Left ventricle myocardium inferior (tissue), 1 donor: ENCODE measurements around the gene CBY3. TPM values are rescaled to one million over a fixed set of nuclear protein-coding genes. Genes with fewer than 3 reads are reported as not detected.
"Not testable (repeated sequence)": the region's sequence is repeated elsewhere in the genome, so short reads cannot be mapped to it uniquely, and the experiment has no call there.

ENCODE experiments used
- DNase-seq: peaks from one replicate; pipeline ENCODE4 v3.0.0-alpha.2; 2020
- H3K27ac ChIP-seq: fragments of 200-600 bp; replicated peaks from 2 replicates; pipeline ENCODE4 v1.8.0; 2021
- H3K27me3 ChIP-seq: fragments of 200-600 bp; 2 replicates; pipeline ENCODE4 v1.8.0; 2021; ENCODE audit warnings: low read depth
- H3K36me3 ChIP-seq: fragments of 200-600 bp; 2 replicates; pipeline ENCODE4 v1.8.0; 2021
- H3K4me1 ChIP-seq: fragments of 200-600 bp; 2 replicates; pipeline ENCODE4 v1.8.0; 2021
- H3K4me3 ChIP-seq: fragments of 200-600 bp; 2 replicates; pipeline ENCODE4 v1.8.0; 2021; ENCODE audit warnings: mild to moderate bottlenecking, moderate library complexity
- H3K9me3 ChIP-seq: fragments of 200-600 bp; replicated peaks from 2 replicates; pipeline ENCODE4 v1.8.0; 2021
- intact Hi-C: fragments of 100-400 bp; cut with micrococcal nuclease; formaldehyde crosslinking; loops from one replicate; pipeline ENCODE4 v1.11.0; 2022
- total RNA-seq: library from RNA; stranded (reverse); fragmentation: NEBNext Ultra II Directional; extraction: Animal tissue kit (Norgen Biotek cat#: 25700); gene quantifications from one replicate; pipeline ENCODE4 v1.2.1, GENCODE V29; 2021
- donor health status: DM: no; HTN: yes; CAD: no; lungs with severe emphysema.

Gene CBY3
- total RNA-seq, 1 donor from 2014 or later = not detected

GRCh38 chr5:179641745-179642144 is 39.1 kb downstream of the CBY3 start:
- intact Hi-C loops, H3K4me1 ChIP-seq, H3K27ac ChIP-seq, H3K4me3 ChIP-seq, DNase-seq, H3K27me3 ChIP-seq, H3K36me3 ChIP-seq, H3K9me3 ChIP-seq: not testable (repeated sequence)

GRCh38 chr5:179639296-179639695 is 41.5 kb downstream of the CBY3 start:
- DNase-seq, H3K4me3 ChIP-seq, intact Hi-C loops, H3K27me3 ChIP-seq, H3K27ac ChIP-seq, H3K36me3 ChIP-seq, H3K4me1 ChIP-seq, H3K9me3 ChIP-seq: not testable (repeated sequence)

DNA sequence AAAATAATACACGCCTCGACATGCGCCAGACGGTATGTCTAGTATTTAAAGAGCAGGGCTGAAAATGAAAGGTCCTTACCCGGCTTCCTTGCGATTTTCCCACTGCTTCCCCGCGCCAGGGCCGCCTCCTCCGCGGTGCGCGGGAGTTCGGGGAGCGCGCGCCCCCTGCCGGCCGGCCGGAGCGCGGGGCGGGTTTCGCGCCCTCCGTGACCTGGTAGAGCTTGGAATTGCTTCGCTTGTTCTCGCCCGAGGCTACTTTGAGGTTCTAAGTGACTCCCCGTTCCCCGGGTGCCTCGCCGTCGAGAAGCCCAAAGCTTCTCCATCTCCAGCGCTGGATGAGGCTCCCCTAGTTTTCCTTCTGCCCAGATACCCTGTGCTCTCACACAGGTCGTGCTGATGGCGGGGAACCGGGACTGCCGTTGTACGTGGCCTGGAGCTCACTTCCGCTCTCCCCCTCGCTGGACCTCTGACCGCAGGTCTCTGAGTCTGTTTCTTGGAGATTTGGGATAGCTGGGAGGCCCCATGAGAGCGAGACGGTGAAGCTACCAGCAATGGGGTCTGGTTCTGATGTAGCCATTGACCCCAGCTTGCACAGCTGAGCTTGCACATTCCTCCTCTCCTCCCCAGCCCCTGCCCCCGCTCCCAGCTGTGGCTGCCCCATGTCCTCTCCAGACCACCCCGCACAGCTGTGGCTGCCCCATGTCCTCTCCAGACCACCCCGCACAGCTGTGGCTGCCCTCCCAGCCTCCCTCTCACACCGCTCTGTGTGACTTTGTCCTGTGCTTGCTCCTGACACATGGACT is 46.3 kb downstream of the CBY3 start:
- H3K27ac ChIP-seq, DNase-seq, intact Hi-C loops, H3K36me3 ChIP-seq, H3K27me3 ChIP-seq, H3K4me1 ChIP-seq, H3K9me3 ChIP-seq: not testable (repeated sequence)
- H3K4me3 ChIP-seq = peak overlapping the region; percentile 45

- H3K27ac ChIP-seq, DNase-seq, H3K27me3 ChIP-seq, H3K9me3 ChIP-seq, H3K4me1 ChIP-seq, H3K36me3 ChIP-seq, intact Hi-C loops: not testable (repeated sequence)
- H3K4me3 ChIP-seq = peak overlapping the region; percentile 60
Observed at GRCh38 chr5:179633501-179634369, 47.1 kb downstream of the CBY3 start.

Other genes with a start within 250 kb of the CBY3 start
- 21.5 TPM for gene RUFY1, start 130.5 kb downstream of the CBY3 start, total RNA-seq
- gene HNRNPH1, start 57.4 kb downstream of the CBY3 start, total RNA-seq = 207 TPM
- gene CANX, start 17.9 kb upstream of the CBY3 start, total RNA-seq = 414 TPM
- gene MAML1, start 51.8 kb upstream of the CBY3 start, total RNA-seq = 11.8 TPM
- 10.9 TPM for gene LTC4S, start 113.0 kb upstream of the CBY3 start, total RNA-seq
- gene MGAT4B, start 125.8 kb upstream of the CBY3 start, total RNA-seq = 98.7 TPM
- 438 TPM for gene SQSTM1, start 139.9 kb upstream of the CBY3 start, total RNA-seq
- gene MRNIP, start 177.8 kb upstream of the CBY3 start, total RNA-seq = 13.1 TPM
- 31.1 TPM for gene TBC1D9B, start 226.9 kb upstream of the CBY3 start, total RNA-seq